Mononuclear cell (primary cell): ENCODE results near the gene PTPRU. TPM values are rescaled to one million over a fixed set of nuclear protein-coding genes. Genes with fewer than 3 reads are reported as not detected.

Experiments used
- H3K27me3 ChIP-seq: 2 replicates; pipeline ENCODE4 v1.6.0; 2011; ENCODE audit warnings: low read length, control low read depth; ENCODE audit not compliant: insufficient read depth
- H3K4me1 ChIP-seq: 2 replicates; pipeline ENCODE4 v1.5.1; 2011; ENCODE audit warnings: mild to moderate bottlenecking, low read length, control low read depth; ENCODE audit not compliant: insufficient read depth
- H3K4me3 ChIP-seq: 2 replicates; pipeline ENCODE4 v1.5.1; 2011; ENCODE audit warnings: mild to moderate bottlenecking, low read length, moderate library complexity
- H3K9me3 ChIP-seq: 2 replicates; pipeline ENCODE4 v1.5.1; 2011; ENCODE audit warnings: low read depth, mild to moderate bottlenecking, control low read depth, low read length
- total RNA-seq: library from RNA; depleted of rRNA; stranded (reverse); fragments of >200 nt; gene quantifications from one replicate; pipeline ENCODE4 v1.2.3, GENCODE V29; 2012

PTPRU gene
- total RNA-seq, 1 donor = 0.52 TPM

- no peaks in the 10 kb centered on the region for H3K27me3 ChIP-seq
- H3K4me3 ChIP-seq = no peak overlapping the region
- H3K9me3 ChIP-seq = no peaks in the 10 kb centered on the region
- H3K4me1 ChIP-seq = no peaks in the 10 kb centered on the region
Observed at GRCh38 chr1:29327223-29327935, 91.1 kb downstream of the PTPRU start.

GRCh38 chr1:29329022-29329775, 92.9 kb downstream of the PTPRU start:
- Histone ChIP-seq H3K4me1 (no peaks in the 10 kb centered on the region), H3K9me3 (no peaks in the 10 kb centered on the region), H3K4me3 (no peak overlapping the region), H3K27me3 (no peaks in the 10 kb centered on the region)

- Histone ChIP-seq H3K9me3 (no peaks in the 10 kb centered on the region), H3K4me1 (no peaks in the 10 kb centered on the region), H3K4me3 (no peak overlapping the region)
Observed at GRCh38 chr1:29330089-29330488, 93.8 kb downstream of the PTPRU start.

GRCh38 chr1:29330856-29331255, 94.5 kb downstream of the PTPRU start:
- H3K27me3 ChIP-seq = no peaks in the 10 kb centered on the region
- H3K4me1 ChIP-seq = no peaks in the 10 kb centered on the region
- no peak overlapping the region for H3K4me3 ChIP-seq
- no peaks in the 10 kb centered on the region for H3K9me3 ChIP-seq

More at GRCh38 chr1:29330089-29330488, 93.8 kb downstream of the PTPRU start:
- no peaks in the 10 kb centered on the region for H3K27me3 ChIP-seq

- H3K27me3 ChIP-seq = no peaks in the 10 kb centered on the region
- no peak overlapping the region for H3K4me3 ChIP-seq
- H3K4me1 ChIP-seq = no peaks in the 10 kb centered on the region
- no peaks in the 10 kb centered on the region for H3K9me3 ChIP-seq
Observed at GRCh38 chr1:29331309-29331708, 95.0 kb downstream of the PTPRU start.

- Histone ChIP-seq H3K9me3 (no peaks in the 10 kb centered on the region), H3K4me3 (no peak overlapping the region), H3K4me1 (no peaks in the 10 kb centered on the region), H3K27me3 (peaks cover 2% of the 10 kb centered on the region)
Observed at GRCh38 chr1:29331729-29332128, 95.4 kb downstream of the PTPRU start.

- H3K4me3 ChIP-seq = no peak overlapping the region
- no peaks in the 10 kb centered on the region for H3K9me3 ChIP-seq
- H3K27me3 ChIP-seq = peaks cover 5% of the 10 kb centered on the region
- no peaks in the 10 kb centered on the region for H3K4me1 ChIP-seq
Observed at GRCh38 chr1:29332204-29332603, 95.9 kb downstream of the PTPRU start.

- H3K27me3 ChIP-seq = peaks cover 5% of the 10 kb centered on the region
- H3K9me3 ChIP-seq = no peaks in the 10 kb centered on the region
- H3K4me1 ChIP-seq = no peaks in the 10 kb centered on the region
- H3K4me3 ChIP-seq = no peak overlapping the region
Observed at GRCh38 chr1:29333008-29333407, 96.7 kb downstream of the PTPRU start.

- no peak overlapping the region for H3K4me3 ChIP-seq
- no peaks in the 10 kb centered on the region for H3K9me3 ChIP-seq
- H3K27me3 ChIP-seq = peaks cover 5% of the 10 kb centered on the region
- no peaks in the 10 kb centered on the region for H3K4me1 ChIP-seq
Observed at GRCh38 chr1:29335573-29335972, 99.3 kb downstream of the PTPRU start.

- H3K4me1 ChIP-seq = no peaks in the 10 kb centered on the region
Observed at GRCh38 chr1:29338908-29339575, 102.7 kb downstream of the PTPRU start.

GRCh38 chr1:29341936-29342335, 105.6 kb downstream of the PTPRU start:
- Histone ChIP-seq H3K9me3 (no peaks in the 10 kb centered on the region), H3K27me3 (peaks cover under 1% of the 10 kb centered on the region), H3K4me1 (no peaks in the 10 kb centered on the region), H3K4me3 (no peak overlapping the region)

More at GRCh38 chr1:29338908-29339575, 102.7 kb downstream of the PTPRU start:
- Histone ChIP-seq H3K4me3 (no peak overlapping the region), H3K27me3 (peaks cover 5% of the 10 kb centered on the region), H3K9me3 (no peaks in the 10 kb centered on the region)

- H3K9me3 ChIP-seq = no peaks in the 10 kb centered on the region
- no peaks in the 10 kb centered on the region for H3K4me1 ChIP-seq
- H3K4me3 ChIP-seq = no peak overlapping the region
- no peaks in the 10 kb centered on the region for H3K27me3 ChIP-seq
Observed at GRCh38 chr1:29342351-29342750, 106.0 kb downstream of the PTPRU start.

GRCh38 chr1:29342983-29343382, 106.7 kb downstream of the PTPRU start:
- H3K27me3 ChIP-seq = no peaks in the 10 kb centered on the region
- H3K9me3 ChIP-seq = no peaks in the 10 kb centered on the region
- H3K4me3 ChIP-seq = no peak overlapping the region
- H3K4me1 ChIP-seq = no peaks in the 10 kb centered on the region

GRCh38 chr1:29343476-29343875, 107.2 kb downstream of the PTPRU start:
- Histone ChIP-seq H3K4me3 (no peak overlapping the region), H3K27me3 (no peaks in the 10 kb centered on the region), H3K4me1 (no peaks in the 10 kb centered on the region), H3K9me3 (no peaks in the 10 kb centered on the region)

GRCh38 chr1:29343908-29344307, 107.6 kb downstream of the PTPRU start:
- H3K9me3 ChIP-seq = no peaks in the 10 kb centered on the region
- H3K4me3 ChIP-seq = no peak overlapping the region
- H3K4me1 ChIP-seq = no peaks in the 10 kb centered on the region
- no peaks in the 10 kb centered on the region for H3K27me3 ChIP-seq
